Myometrial cell (primary cell): ENCODE measurements around the gene METAP1. TPM values are rescaled to one million over a fixed set of nuclear protein-coding genes. Genes with fewer than 3 reads are reported as not detected.

Experiments
- total RNA-seq: library from RNA; depleted of rRNA; stranded (reverse); fragments of >200 nt; gene quantifications from 2 replicates; pipeline ENCODE4 v1.2.3, GENCODE V29; 2015

Gene METAP1
- total RNA-seq, result 39.5 and 55.6 TPM in 2 replicates

DNA sequence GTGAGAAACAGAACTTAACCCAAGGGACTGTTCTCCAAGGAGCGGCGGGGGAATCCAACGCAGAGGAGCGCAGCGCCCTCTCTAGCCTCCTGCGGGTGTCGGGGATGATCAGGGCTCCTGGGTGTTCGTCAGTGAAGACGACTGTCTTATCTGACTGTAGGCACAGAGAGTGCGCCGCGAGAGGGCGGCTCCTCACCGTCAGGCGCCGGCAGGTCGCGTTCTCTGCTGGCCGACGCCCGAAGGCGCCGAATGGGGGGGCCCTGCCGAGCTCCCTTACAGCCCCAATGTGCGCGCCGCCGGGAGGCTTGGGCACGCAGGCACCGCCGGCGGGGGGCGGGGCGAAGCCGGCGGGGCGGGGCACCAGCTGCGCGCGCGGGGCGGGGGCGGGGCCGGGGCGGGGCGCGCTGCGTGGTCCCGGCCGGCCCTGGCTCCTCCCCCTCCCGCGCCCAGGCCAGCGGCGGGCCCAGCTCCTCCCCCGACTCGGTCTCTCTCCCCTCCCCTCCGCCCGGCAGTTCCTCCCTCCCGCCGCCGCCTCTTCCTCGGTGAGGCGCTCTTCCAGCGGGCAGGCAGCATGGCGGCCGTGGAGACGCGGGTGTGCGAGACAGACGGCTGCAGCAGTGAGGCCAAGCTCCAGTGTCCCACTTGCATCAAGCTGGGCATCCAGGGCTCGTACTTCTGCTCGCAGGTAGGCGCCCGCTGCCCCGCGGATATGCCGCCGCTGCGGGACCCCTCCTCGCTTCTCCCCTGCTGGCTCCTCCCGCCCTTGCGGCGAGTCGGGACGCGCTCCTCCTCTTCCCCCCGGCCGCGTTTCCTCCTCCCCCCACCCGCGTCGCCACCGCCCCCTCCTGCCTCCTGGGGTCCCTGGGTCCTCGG, at the start of gene METAP1:
Gene METAP1 (plus strand): TSS at position 539 of the 873 bp plus-strand sequence. CDS start 33 bp downstream, at position 572.

DNA sequence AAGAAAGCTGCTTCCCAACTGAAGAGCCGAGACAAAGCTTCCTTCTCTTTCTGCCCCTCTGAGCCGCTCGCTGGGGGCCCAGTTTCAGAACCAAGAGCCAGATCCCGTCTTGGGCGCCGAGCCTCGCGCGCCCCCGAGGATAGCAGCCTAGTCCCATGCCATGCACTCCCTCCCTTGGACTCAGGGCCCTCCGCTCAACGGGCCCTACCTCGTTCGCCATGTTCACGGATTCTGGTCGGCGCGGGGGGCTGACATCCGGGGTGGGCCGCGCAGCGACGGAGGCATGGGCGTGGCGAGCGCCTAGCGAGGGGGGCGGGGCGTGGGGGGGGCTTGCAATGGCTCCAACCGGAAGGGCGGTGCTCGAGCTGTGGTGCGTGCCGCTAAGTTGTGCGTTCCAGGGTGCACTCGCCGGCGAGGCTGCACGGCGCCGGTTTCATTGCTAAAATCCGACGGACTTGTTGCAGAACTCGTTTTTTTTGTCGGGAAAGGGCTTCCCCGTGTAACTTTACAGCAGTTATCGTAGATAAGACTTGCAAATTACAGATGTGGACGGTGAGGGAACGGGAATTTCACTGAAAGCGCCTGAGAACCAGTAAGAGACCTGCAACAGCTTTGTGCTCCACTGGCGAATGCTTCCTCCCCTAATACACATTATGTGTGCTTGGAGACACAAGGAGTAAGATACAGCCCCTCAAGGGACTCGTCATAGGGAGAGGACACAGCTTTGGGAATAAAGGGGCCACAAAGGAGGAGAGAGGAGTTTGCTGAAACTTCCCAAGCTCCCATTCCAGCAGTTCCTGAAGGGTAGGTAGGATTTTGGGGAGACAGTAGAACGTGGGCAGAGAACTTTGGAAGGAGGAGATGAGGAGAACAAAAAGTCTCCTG, 93.2 kb downstream of the METAP1 start, which contains the start of gene ADH5:
Gene ADH5 (minus strand): TSS at position 308 of the 885 bp plus-strand sequence. CDS start 88 bp downstream, at position 220.

Other genes with a start within 250 kb of the METAP1 start
- gene EIF4E, start 66.6 kb upstream of the METAP1 start, total RNA-seq, result 81.0 and 98.4 TPM in 2 replicates
- gene ADH5, start 93.1 kb downstream of the METAP1 start, total RNA-seq, result 168 and 174 TPM in 2 replicates
- not detected in 2 replicates for gene ADH4, start 148.6 kb downstream of the METAP1 start, total RNA-seq
- not detected in 2 replicates for gene ADH6, start 223.5 kb downstream of the METAP1 start, total RNA-seq